WTC11 (cell line): ENCODE measurements around the gene ASB1. TPM values are rescaled to one million over a fixed set of nuclear protein-coding genes. Genes with fewer than 3 reads are reported as not detected.

ENCODE experiments used
- ATAC-seq: fragments of 200-7000 bp; cut with Tn5 transposase; 2 replicates; pipeline ENCODE4 v1.10.0; 2021; ENCODE audit warnings: mild to moderate bottlenecking, moderate library complexity
- CTCF ChIA-PET: fragments of 300-600 bp; sonication (Branson Sonifier 250); formaldehyde crosslinking; loops from one replicate; lab custom pipeline; 2021; ENCODE audit warnings: antibody characterized with exemption; lab: Charles Lee
- POLR2A ChIA-PET: fragments of 350-600 bp; sonication (Branson Sonifier 250); formaldehyde crosslinking; loops from one replicate; lab custom pipeline; 2021; ENCODE audit warnings: antibody characterized with exemption; lab: Charles Lee
- DNase-seq: peaks from one replicate; pipeline ENCODE4 v3.0.0; 2021; ENCODE audit warnings: low spot score
- H3K27ac Mint-ChIP-seq: 2 replicates; pipeline ENCODE4 v1.8.0; 2021; ENCODE audit warnings: mixed read lengths
- H3K27me3 Mint-ChIP-seq: 2 replicates; pipeline ENCODE4 v1.8.0; 2021; ENCODE audit warnings: low read depth, mild to moderate bottlenecking, moderate library complexity, mixed read lengths
- H3K36me3 Mint-ChIP-seq: 2 replicates; pipeline ENCODE4 v1.8.0; 2021; ENCODE audit warnings: mixed read lengths
- H3K4me1 Mint-ChIP-seq: 2 replicates; pipeline ENCODE4 v1.8.0; 2022; ENCODE audit warnings: mixed read lengths
- H3K4me3 Mint-ChIP-seq: 2 replicates; pipeline ENCODE4 v1.8.0; 2021; ENCODE audit warnings: mild to moderate bottlenecking, moderate library complexity, mixed read lengths
- H3K9me3 Mint-ChIP-seq: 2 replicates; pipeline ENCODE4 v1.8.0; 2021; ENCODE audit warnings: mixed read lengths
- CBFB ChIP-seq: sonication (generic); formaldehyde crosslinking; IDR thresholded peaks from 2 replicates; pipeline ENCODE4 v1.8.1; 2022; ENCODE audit warnings: mild to moderate bottlenecking, low read depth, missing genetic modification reagents
- FOXJ3 ChIP-seq: sonication (generic); formaldehyde crosslinking; IDR thresholded peaks from 2 replicates; pipeline ENCODE4 v1.9.0; 2021; ENCODE audit warnings: missing genetic modification reagents, mild to moderate bottlenecking, borderline replicate concordance
- FOXK1 ChIP-seq: sonication (generic); formaldehyde crosslinking; IDR thresholded peaks from 2 replicates; pipeline ENCODE4 v1.8.0; 2022; ENCODE audit warnings: mild to moderate bottlenecking, moderate library complexity, missing genetic modification reagents
- JUN ChIP-seq: sonication (generic); formaldehyde crosslinking; IDR thresholded peaks from 2 replicates; pipeline ENCODE4 v1.8.0; 2023; ENCODE audit warnings: mild to moderate bottlenecking, missing genetic modification reagents
- SMAD3 ChIP-seq: sonication (generic); formaldehyde crosslinking; IDR thresholded peaks from 2 replicates; pipeline ENCODE4 v1.8.0; 2022; ENCODE audit warnings: missing genetic modification reagents, mild to moderate bottlenecking, borderline replicate concordance
- SOX15 ChIP-seq: fragments of 250-450 bp; sonication (Bioruptor Pico); IDR thresholded peaks from 2 replicates; pipeline ENCODE4 v1.9.0; 2021; ENCODE audit warnings: mild to moderate bottlenecking
- ZBTB21 ChIP-seq: sonication (generic); formaldehyde crosslinking; IDR thresholded peaks from 2 replicates; pipeline ENCODE4 v1.8.1; 2023; ENCODE audit warnings: mild to moderate bottlenecking, missing genetic modification reagents, borderline replicate concordance
- ZNF121 ChIP-seq: sonication (generic); formaldehyde crosslinking; IDR thresholded peaks from 2 replicates; pipeline ENCODE4 v1.8.0; 2023; ENCODE audit warnings: missing genetic modification reagents
- ZNF263 ChIP-seq: sonication (generic); formaldehyde crosslinking; IDR thresholded peaks from 2 replicates; pipeline ENCODE4 v1.8.1; 2022; ENCODE audit warnings: low read depth, mild to moderate bottlenecking, moderate library complexity, missing genetic modification reagents
- ZNF416 ChIP-seq: fragments of 250-450 bp; sonication (Bioruptor Pico); IDR thresholded peaks from 2 replicates; pipeline ENCODE4 v1.9.0; 2021; ENCODE audit warnings: mild to moderate bottlenecking, inconsistent platforms
- total RNA-seq: library from RNA; stranded (reverse); gene quantifications from 3 replicates; pipeline ENCODE4 v1.2.3, GENCODE V29; 2021
- TF ChIP-seq, protein P1 (sequence below): sonication (generic); formaldehyde crosslinking; IDR thresholded peaks from 2 replicates; pipeline ENCODE4 v1.8.0; 2022; ENCODE audit warnings: mild to moderate bottlenecking, missing genetic modification reagents
- TF ChIP-seq, protein P2 (sequence below): sonication (generic); formaldehyde crosslinking; IDR thresholded peaks from 2 replicates; pipeline ENCODE4 v1.8.1; 2023; ENCODE audit warnings: mild to moderate bottlenecking, missing genetic modification reagents, borderline replicate concordance
- TF ChIP-seq, protein P3 (sequence below): sonication (generic); formaldehyde crosslinking; IDR thresholded peaks from 2 replicates; pipeline ENCODE4 v1.8.1; 2023; ENCODE audit warnings: mild to moderate bottlenecking, missing genetic modification reagents, moderate library complexity
- TF ChIP-seq, protein P4 (sequence below): sonication (generic); formaldehyde crosslinking; IDR thresholded peaks from 2 replicates; pipeline ENCODE4 v1.8.1; 2022; ENCODE audit warnings: missing genetic modification reagents, borderline replicate concordance
- TF ChIP-seq, protein P5 (sequence below): sonication (generic); formaldehyde crosslinking; IDR thresholded peaks from 2 replicates; pipeline ENCODE4 v1.8.0; 2023; ENCODE audit warnings: missing genetic modification reagents
- TF ChIP-seq, protein P6 (sequence below): sonication (generic); formaldehyde crosslinking; IDR thresholded peaks from 2 replicates; pipeline ENCODE4 v1.8.0; 2023; ENCODE audit warnings: mild to moderate bottlenecking, missing genetic modification reagents
- TF ChIP-seq, protein P7 (sequence below): fragments of 250-450 bp; sonication (Bioruptor Pico); IDR thresholded peaks from 2 replicates; pipeline ENCODE4 v1.9.0; 2021; ENCODE audit warnings: moderate library complexity, mild to moderate bottlenecking, inconsistent platforms, borderline replicate concordance
- TF ChIP-seq, protein P8 (sequence below): fragments of 250-450 bp; sonication (Bioruptor Pico); IDR thresholded peaks from 2 replicates; pipeline ENCODE4 v2.1.2; 2022; ENCODE audit warnings: mild to moderate bottlenecking, moderate library complexity

Gene ASB1
- total RNA-seq, 1 experiment from 2014 or later, result 43.9 TPM

DNA sequence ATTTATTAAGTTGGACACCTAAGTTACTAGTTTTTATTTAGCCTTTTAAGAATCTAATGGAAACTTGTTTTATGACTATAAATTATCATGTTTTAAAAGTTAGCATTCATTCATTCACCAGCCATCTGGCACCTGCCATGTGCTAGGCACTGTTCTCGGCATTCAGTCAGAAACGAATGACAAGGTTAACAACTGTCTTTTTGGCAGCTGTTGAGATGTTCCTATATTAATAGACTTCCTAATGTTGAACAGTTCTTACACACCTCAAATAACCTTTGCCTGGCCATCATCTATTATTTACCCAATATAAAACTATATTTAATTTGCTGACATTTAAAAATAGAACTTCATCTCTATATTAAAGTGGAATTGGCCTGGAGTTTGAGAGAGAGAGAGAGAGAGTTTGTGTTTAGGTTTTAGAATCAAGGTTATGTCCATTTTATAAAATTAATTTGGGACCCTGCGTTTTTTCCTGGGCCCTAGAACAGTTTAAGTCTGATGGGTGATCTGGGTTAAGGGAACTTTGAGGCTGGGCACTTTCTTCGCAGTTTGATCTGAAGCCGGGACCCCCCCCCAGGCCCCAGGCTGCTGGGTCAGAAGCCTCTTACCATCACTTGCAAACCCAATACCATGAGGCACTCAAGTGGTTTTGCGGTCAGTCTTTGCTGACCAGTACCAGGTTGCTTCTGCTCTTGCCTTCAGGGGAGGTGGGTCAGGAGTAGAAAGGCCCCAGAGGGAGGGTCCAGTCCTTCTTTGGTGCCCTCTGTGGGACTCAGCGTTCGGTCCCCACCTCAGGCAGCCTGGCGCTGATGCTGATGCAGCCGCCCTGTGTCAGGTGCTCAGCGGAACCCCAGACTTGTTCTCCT is 48.3 kb upstream of the ASB1 start:
- ChIA-PET POLR2A (no interaction called here), CTCF (interaction anchor here (3.3 kb wide), 1 partner anchor 11 kb away, joined by 26 read pairs; no protein-coding TSS in a partner anchor)
- TF ChIP-seq, protein P1, sequence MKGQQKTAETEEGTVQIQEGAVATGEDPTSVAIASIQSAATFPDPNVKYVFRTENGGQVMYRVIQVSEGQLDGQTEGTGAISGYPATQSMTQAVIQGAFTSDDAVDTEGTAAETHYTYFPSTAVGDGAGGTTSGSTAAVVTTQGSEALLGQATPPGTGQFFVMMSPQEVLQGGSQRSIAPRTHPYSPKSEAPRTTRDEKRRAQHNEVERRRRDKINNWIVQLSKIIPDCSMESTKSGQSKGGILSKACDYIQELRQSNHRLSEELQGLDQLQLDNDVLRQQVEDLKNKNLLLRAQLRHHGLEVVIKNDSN (CRISPR knock-in tag), result no peak
- TF ChIP-seq, protein P2, sequence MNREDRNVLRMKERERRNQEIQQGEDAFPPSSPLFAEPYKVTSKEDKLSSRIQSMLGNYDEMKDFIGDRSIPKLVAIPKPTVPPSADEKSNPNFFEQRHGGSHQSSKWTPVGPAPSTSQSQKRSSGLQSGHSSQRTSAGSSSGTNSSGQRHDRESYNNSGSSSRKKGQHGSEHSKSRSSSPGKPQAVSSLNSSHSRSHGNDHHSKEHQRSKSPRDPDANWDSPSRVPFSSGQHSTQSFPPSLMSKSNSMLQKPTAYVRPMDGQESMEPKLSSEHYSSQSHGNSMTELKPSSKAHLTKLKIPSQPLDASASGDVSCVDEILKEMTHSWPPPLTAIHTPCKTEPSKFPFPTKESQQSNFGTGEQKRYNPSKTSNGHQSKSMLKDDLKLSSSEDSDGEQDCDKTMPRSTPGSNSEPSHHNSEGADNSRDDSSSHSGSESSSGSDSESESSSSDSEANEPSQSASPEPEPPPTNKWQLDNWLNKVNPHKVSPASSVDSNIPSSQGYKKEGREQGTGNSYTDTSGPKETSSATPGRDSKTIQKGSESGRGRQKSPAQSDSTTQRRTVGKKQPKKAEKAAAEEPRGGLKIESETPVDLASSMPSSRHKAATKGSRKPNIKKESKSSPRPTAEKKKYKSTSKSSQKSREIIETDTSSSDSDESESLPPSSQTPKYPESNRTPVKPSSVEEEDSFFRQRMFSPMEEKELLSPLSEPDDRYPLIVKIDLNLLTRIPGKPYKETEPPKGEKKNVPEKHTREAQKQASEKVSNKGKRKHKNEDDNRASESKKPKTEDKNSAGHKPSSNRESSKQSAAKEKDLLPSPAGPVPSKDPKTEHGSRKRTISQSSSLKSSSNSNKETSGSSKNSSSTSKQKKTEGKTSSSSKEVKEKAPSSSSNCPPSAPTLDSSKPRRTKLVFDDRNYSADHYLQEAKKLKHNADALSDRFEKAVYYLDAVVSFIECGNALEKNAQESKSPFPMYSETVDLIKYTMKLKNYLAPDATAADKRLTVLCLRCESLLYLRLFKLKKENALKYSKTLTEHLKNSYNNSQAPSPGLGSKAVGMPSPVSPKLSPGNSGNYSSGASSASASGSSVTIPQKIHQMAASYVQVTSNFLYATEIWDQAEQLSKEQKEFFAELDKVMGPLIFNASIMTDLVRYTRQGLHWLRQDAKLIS, result no peak
- no peak for TF ChIP-seq ZNF416 (CRISPR knock-in tag)
- TF ChIP-seq, protein P3, sequence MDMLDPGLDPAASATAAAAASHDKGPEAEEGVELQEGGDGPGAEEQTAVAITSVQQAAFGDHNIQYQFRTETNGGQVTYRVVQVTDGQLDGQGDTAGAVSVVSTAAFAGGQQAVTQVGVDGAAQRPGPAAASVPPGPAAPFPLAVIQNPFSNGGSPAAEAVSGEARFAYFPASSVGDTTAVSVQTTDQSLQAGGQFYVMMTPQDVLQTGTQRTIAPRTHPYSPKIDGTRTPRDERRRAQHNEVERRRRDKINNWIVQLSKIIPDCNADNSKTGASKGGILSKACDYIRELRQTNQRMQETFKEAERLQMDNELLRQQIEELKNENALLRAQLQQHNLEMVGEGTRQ, result no peak
- TF ChIP-seq, protein P4, sequence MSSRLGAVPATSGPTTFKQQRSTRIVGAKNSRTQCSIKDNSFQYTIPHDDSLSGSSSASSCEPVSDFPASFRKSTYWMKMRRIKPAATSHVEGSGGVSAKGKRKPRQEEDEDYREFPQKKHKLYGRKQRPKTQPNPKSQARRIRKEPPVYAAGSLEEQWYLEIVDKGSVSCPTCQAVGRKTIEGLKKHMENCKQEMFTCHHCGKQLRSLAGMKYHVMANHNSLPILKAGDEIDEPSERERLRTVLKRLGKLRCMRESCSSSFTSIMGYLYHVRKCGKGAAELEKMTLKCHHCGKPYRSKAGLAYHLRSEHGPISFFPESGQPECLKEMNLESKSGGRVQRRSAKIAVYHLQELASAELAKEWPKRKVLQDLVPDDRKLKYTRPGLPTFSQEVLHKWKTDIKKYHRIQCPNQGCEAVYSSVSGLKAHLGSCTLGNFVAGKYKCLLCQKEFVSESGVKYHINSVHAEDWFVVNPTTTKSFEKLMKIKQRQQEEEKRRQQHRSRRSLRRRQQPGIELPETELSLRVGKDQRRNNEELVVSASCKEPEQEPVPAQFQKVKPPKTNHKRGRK (CRISPR knock-in tag), result no peak
- no peak for TF ChIP-seq FOXK1 (CRISPR knock-in tag)
- TF ChIP-seq, protein P5, sequence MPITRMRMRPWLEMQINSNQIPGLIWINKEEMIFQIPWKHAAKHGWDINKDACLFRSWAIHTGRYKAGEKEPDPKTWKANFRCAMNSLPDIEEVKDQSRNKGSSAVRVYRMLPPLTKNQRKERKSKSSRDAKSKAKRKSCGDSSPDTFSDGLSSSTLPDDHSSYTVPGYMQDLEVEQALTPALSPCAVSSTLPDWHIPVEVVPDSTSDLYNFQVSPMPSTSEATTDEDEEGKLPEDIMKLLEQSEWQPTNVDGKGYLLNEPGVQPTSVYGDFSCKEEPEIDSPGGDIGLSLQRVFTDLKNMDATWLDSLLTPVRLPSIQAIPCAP (CRISPR knock-in tag), result no peak
- TF ChIP-seq ZNF263 (CRISPR knock-in tag), result no peak
- TF ChIP-seq SOX15, result no peak
- TF ChIP-seq, protein P6, sequence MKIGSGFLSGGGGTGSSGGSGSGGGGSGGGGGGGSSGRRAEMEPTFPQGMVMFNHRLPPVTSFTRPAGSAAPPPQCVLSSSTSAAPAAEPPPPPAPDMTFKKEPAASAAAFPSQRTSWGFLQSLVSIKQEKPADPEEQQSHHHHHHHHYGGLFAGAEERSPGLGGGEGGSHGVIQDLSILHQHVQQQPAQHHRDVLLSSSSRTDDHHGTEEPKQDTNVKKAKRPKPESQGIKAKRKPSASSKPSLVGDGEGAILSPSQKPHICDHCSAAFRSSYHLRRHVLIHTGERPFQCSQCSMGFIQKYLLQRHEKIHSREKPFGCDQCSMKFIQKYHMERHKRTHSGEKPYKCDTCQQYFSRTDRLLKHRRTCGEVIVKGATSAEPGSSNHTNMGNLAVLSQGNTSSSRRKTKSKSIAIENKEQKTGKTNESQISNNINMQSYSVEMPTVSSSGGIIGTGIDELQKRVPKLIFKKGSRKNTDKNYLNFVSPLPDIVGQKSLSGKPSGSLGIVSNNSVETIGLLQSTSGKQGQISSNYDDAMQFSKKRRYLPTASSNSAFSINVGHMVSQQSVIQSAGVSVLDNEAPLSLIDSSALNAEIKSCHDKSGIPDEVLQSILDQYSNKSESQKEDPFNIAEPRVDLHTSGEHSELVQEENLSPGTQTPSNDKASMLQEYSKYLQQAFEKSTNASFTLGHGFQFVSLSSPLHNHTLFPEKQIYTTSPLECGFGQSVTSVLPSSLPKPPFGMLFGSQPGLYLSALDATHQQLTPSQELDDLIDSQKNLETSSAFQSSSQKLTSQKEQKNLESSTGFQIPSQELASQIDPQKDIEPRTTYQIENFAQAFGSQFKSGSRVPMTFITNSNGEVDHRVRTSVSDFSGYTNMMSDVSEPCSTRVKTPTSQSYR (CRISPR knock-in tag), result no peak
- no peak for TF ChIP-seq FOXJ3
- TF ChIP-seq, protein P7, sequence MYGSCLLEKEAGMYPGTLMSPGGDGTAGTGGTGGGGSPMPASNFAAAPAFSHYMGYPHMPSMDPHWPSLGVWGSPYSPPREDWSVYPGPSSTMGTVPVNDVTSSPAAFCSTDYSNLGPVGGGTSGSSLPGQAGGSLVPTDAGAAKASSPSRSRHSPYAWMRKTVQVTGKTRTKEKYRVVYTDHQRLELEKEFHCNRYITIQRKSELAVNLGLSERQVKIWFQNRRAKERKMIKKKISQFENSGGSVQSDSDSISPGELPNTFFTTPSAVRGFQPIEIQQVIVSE (CRISPR knock-in tag), result no peak
- TF ChIP-seq, protein P8, sequence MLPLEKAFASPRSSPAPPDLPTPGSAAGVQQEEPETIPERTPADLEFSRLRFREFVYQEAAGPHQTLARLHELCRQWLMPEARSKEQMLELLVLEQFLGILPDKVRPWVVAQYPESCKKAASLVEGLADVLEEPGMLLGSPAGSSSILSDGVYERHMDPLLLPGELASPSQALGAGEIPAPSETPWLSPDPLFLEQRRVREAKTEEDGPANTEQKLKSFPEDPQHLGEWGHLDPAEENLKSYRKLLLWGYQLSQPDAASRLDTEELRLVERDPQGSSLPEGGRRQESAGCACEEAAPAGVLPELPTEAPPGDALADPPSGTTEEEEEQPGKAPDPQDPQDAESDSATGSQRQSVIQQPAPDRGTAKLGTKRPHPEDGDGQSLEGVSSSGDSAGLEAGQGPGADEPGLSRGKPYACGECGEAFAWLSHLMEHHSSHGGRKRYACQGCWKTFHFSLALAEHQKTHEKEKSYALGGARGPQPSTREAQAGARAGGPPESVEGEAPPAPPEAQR (CRISPR knock-in tag), result no peak
- TF ChIP-seq ZBTB21 (CRISPR knock-in tag), result no peak
- TF ChIP-seq JUN, result no peak
- TF ChIP-seq SMAD3 (CRISPR knock-in tag), result no peak
- TF ChIP-seq ZNF121, result no peak
- no peak for TF ChIP-seq CBFB (CRISPR knock-in tag)
- H3K9me3 Mint-ChIP-seq, result peaks cover 4% of the 10 kb centered on the region; the same call in 1 of the 2 replicates
- DNase-seq (no peak), ATAC-seq (no peak; the same call in 1 of the 2 replicates)
- no peaks in the 10 kb centered on the region for H3K27me3 Mint-ChIP-seq
- no peak overlapping the region for H3K4me3 Mint-ChIP-seq
- peaks cover 19% of the 10 kb centered on the region for H3K4me1 Mint-ChIP-seq
- no peak overlapping the region for H3K27ac Mint-ChIP-seq
- H3K36me3 Mint-ChIP-seq, result peaks cover 12% of the 10 kb centered on the region
